Right lung (tissue), 5 donors: ENCODE results near the gene CENPB. TPM values are rescaled to one million over a fixed set of nuclear protein-coding genes. Genes with fewer than 3 reads are reported as not detected.

Source experiments
- DNase-seq, 2 donors: peaks; one replicate each; pipeline ENCODE4 v3.0.0-alpha.2; 2013
- polyA plus RNA-seq, 5 donors: library from polyadenylated mRNA; unstranded; fragments of 120-200 nt; gene quantifications; one replicate each; pipeline versions ENCODE4 v1.2.1 to v1.2.3, GENCODE V29; 2013; ENCODE audit warnings: inconsistent platforms in 1 of 5, low replicate concordance in 1 of 5; ENCODE audit not compliant: insufficient read length in 5 of 5, insufficient read depth in 1 of 5

Gene CENPB
- polyA plus RNA-seq, 5 donors, result 36.0 to 71.1 (median 41.9) TPM

DNA sequence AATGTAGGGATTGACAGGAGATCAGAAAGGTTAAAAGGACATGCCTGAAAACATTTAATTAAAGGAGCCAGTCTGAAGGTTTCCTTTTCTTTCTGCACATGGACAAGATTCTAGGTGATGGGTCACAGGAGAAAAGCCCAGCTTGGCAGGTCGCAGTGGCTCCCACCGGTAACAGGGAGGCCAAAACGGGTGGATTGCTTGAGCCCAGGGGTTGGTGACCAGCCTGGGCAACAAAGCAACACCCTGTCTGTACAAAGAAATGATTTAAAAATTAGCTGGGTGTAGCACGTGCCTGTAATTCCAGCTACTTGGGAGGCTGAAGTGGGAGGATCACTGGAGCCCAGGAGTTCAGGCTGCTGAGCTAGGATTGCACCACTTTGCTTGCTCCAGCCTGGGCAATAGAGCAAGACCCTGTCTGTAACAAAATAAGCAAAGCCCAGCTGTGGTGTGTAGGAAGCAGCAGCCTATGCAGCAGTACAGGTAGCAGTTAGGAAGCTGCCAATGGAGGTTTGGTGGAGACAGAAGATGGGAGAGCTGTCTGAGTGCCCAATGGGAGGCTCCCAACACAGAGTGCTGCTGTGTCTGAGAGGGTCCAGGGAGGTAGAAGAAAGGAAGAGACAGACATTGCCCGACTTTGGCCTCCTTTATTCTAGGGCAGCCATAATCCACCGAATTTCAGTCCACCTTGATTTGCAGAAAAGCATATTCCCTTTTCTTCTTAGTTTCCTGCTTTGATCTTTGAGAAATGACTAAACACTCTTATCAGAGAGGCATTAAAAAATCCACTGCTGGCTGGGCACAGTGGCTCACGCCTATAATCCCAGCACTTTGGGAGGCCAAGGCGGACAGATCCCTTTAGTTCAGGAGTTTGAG, 26.7 kb upstream of the CENPB start:
- DNase-seq, result no peak

GRCh38 chr20:3812259-3812681, 25.7 kb upstream of the CENPB start:
- DNase-seq, result no peak

DNA sequence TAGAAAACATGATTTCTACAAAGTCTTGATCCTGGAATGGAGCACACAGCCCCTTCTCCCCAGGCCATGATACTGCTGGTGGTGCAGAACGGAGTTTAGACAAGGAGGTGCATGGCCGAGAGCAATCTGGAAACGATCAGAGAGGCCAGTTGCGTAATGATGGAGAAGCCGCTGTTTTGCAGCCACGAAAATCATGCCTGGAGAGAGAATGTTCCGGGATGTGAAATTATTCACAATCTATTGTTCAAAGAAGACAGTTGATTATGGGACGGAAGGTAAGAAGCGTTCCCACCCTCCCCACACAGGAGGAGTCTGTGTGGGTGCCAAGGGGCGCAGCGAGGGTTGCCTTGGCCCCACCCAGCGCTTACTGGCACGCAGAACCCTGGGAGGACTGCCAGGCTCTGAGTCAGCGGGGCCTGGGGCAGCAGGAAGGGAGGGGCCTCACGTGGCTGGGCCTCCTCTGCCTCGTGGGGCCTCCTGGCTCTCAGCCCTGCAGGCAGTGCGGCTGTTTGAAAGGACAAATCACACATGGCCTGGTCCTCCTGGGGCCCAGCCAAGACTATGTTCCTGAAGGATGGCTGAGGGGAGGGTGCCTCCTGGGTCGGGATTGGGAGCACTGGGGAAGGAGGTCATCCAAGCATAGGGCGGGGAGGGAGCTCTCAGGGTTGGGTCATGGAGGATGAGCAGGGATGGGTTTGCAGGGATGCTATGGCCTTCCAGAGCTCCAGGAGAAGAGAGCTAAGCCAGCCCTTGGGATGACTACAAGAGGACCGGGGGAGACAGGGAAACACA, 25.1 kb upstream of the CENPB start:
- DNase-seq, result peak; percentile 99

DNA sequence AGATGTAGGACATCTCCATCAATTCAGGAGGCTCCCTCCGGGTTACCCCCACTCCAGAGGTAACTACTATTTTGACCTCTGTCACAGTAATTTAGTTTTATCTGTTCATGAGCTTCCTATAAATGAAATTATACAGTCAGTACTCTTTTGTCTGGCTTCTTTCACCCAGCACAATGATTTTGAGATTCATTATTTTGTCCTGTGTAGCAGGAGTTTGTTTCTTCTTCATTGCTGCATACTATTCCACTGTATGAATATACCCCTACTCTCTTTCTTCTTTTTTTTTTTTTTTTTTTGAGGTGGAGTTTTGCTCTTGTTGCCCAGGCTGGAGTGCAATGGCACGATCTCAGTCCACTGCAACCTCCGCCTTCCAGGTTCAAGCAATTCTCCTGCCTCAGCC, 22.0 kb upstream of the CENPB start:
- no peak for DNase-seq

DNA sequence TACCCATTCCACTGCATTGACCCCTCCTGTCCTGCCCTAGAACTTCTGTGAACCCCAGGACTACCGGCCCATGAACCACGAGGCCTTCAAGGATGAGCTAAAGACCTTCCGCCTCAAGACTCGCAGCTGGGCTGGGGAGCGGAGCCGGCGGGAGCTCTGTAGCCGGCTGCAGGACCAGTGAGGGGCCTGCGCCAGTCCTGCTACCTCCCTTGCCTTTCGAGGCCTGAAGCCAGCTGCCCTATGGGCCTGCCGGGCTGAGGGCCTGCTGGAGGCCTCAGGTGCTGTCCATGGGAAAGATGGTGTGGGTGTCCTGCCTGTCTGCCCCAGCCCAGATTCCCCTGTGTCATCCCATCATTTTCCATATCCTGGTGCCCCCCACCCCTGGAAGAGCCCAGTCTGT, 18.2 kb upstream of the CENPB start:
- no peak for DNase-seq

GRCh38 chr20:3804254-3804751, 17.8 kb upstream of the CENPB start:
- no peak for DNase-seq

DNA sequence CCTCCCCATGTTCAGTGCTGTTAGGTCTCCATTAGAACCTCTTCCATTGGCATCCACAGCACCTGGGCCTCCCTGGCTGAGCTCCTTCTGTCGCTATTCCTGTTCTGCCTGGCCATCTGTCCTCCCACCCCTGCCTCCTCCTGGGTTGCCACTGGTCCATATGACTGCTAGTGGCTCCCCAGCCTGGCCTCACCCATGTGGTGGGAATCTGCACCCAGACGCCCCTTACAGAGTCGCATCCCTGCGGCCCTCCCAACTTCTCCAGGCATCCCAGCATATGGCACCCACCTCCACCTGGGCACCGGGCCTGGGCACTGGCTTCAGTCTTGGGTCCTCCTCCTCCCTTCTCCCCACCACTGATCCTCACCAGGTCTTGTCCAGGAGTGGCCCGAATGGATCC, 17.3 kb upstream of the CENPB start:
- DNase-seq, result no peak

DNA sequence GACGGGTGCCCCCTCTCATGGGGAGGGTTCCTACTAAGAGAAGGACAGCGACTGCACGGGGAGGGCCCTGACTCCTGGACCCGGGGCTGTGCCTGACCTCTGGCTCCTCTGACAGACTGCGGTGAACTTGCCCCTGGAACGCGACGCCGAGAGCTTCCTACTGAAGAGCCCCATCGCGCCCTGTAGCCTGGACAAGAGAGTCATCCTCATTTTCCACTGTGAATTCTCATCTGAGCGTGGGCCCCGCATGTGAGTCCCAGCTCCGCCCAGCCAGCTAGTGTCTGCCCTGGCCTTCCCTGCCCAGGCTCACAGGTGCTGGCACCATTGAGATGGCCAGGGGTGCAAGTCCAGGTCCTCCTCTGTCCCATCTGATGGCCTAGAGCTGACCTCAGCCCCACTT, 16.7 kb upstream of the CENPB start:
- DNase-seq, result no peak

DNA sequence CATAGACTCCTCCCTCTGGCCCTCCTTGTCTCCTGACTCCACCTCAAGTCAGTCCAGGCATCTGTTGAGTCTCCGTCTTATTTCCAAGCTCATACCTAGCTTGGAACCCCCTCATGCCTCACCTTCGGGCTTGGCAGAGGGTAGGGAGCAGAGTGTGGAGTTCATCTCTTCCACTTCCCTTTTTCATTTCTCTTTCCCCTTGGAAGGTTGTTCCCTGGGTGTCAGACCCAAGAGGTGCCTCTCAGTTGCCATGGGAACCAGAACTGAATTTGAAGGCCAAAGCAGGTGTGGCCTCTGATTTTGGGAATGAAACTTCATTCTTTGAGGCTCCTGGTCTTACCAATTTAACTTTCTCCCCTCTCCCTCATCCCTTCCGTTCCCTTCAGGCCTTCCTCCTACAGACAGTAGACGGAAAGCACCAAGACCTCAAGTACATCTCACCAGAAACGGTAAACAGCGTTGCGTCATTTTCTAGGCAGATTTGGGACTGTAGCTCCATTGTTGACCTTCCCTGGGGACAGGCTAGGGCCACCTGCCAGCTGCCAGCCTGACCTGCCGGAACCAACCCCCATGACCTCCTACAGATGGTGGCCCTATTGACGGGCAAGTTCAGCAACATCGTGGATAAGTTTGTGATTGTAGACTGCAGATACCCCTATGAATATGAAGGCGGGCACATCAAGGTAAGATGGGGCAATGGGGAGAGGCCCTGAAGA, 16.1 kb upstream of the CENPB start:
- no peak for DNase-seq

GRCh38 chr20:3801846-3802245, 15.3 kb upstream of the CENPB start:
- DNase-seq, result no peak

GRCh38 chr20:3801299-3801698, 14.8 kb upstream of the CENPB start:
- DNase-seq, result no peak

DNA sequence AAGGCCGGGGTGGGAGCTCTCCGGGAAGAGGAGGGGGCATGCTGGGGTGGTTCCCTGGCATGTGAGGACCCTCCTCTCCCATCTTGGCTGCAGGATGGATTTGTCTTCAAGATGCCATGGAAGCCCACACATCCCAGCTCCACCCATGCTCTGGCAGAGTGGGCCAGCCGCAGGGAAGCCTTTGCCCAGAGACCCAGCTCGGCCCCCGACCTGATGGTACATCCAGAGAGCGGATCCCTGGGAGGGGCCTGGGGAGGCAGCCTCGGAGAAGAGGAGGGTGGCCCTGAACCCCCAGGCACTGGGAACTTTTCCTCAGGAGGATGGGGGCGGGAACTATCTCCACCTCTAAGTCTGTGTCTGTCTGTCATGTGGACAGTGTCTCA, 14.3 kb upstream of the CENPB start:
- DNase-seq, result no peak

DNA sequence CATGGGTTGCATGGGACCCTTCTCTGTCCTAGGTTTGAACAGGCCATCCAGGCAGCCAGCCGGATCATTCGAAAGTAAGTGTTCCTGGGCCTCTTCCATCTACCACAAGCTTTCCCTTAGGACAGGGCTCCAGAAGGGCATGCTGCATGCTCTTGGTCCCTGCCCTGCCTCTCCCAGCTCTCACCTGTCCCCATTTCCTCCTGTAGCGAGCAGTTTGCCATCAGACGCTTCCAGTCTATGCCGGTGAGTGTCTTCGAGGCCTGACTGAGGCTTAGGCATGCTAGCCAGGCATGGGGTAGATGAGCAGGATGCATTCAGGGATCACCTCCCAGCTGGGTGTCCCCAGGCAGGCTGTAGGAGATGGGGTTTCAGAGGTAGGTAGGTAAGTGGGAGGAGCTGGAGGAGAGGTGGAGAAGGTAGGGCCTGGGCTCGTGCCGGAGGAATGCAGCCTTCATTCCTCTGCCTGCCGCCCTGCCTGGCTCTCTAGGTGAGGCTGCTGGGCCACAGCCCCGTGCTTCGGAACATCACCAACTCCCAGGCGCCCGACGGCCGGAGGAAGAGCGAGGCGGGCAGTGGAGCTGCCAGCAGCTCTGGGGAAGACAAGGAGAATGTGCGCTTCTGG, 13.8 kb upstream of the CENPB start:
- DNase-seq, result no peak

DNA sequence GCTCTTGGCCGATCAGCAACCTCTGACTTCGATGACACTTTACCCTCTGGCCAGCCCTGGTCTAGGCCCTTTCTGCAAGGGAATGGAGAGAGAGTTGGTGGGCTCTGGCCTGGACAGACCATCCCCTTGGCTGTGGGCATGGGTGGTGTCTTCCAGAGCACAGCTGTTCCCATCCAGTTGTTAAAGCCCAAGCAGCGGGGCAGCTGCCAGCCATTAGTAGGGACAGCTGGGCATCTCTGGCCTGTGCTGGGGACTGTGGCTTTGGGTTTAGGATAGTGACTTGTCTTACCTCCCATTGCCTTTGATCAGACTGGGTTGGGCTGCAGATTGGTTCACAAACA, 12.3 kb upstream of the CENPB start:
- no peak for DNase-seq

- no peak for DNase-seq
Observed at GRCh38 chr20:3798373-3798768, 11.8 kb upstream of the CENPB start.

- DNase-seq, result no peak
Observed at GRCh38 chr20:3797592-3798372, 11.2 kb upstream of the CENPB start.

GRCh38 chr20:3797226-3797545, 10.6 kb upstream of the CENPB start:
- no peak for DNase-seq

DNA sequence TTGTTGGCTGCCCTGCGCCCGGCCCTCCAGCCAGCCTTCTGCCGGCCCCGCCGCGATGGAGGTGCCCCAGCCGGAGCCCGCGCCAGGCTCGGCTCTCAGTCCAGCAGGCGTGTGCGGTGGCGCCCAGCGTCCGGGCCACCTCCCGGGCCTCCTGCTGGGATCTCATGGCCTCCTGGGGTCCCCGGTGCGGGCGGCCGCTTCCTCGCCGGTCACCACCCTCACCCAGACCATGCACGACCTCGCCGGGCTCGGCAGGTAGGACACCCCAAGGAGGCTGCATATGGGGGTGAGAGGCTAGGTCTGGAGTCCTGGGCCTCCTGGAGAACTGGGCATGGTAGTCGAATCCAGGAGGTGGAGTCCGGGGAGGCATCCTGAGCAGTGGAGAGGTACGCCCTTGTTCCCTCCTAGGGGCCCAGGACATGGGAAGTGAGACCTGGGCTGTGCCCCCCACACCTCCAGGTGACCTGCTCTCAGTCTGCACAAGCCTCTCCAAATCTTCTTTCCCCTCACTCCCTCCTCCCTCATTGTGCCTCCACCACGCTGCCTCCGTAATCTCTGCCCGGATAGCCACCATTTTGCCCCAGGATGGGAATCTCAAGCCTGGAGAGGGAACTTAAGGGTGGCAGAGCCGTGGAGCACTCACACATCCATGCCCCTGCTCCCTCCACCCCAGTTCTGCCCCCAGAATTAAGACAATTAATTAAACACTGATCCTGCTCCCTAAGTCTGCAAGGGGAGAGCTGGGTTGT, 10.1 kb upstream of the CENPB start:
- DNase-seq, result no peak

GRCh38 chr20:3795511-3796468, 9.2 kb upstream of the CENPB start, which contains the start of gene CDC25B:
Gene CDC25B, plus strand, starts transcription at chr20:3796310. Its CDS starts 222 bp downstream, at chr20:3796532.
- peak; percentile 91 to 92 for DNase-seq
